ENCODE data around the gene TMEM88.

TMEM88 gene

DNA sequence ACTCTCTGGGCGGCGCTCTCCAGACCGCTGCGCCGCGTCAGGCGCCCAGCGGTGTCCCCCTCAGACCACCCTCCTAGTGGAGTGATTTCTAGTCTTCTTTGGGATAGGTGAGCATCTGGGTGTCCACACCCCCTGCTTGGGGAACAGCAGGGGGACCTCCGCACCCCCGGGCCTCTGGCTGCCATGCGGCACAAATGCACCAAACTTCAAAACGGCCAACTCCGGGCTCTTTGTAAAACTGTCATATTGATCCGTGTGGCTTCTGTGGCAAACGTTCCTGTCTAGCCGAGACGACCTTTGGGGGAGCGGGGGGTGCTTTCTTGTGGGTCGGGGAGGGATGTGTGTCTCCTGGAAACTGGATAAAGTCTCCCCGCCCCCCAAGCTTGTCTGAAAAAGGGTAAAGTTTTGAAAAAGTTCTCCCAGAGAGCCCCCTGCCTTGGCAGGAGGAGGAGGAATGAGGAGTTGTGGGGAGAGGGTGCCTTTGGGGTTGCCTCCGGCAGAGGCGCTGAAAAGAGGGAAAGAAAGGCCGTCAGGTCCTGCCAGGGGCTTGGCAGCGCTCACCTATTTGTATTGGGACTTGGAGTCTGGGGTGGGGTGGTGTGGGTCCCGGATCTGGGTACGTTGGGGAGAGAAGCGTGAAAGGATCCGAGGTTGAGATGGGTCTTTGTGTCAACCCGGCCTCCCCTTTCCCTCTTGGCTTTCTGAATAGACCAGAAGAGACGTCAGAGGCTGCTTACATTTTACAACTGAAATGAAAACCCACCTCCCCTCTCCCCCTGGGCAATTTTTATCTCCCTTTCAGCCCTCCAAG, 31.6 kb downstream of the TMEM88 start:
- peak; percentile 79 for DNase-seq

DNA sequence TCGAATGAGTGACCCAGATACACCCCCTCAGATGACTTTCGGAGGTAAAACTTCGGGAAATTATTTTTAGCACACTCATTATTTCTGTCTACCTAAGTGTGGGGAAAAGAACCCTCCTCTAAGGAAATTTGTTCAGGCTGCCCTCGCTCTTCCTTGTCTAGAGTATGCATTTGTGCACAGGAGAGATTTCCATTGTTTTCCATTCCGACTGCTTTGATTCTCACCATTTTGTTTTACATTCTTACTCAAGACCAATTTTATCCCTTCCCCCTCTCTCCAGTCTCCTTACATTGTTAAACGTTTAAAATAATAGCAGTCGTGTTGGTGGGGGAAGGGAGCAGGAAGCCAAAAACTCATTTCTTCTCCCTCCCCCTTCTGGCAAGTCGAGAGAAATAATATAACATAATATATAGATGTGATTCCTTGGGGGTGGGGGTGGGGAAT, 32.2 kb downstream of the TMEM88 start:
- no peak for DNase-seq

- DNase-seq: peak; percentile 95
Observed at GRCh38 chr17:7887482-7888183, 32.8 kb downstream of the TMEM88 start.

GRCh38 chr17:7888184-7888920, 33.5 kb downstream of the TMEM88 start, which contains the start of gene CHD3:
Gene CHD3 (plus strand): TSS chr17:7888789. CDS start chr17:7889001, 212 bp downstream.
- peak; percentile 57 for DNase-seq

GRCh38 chr17:7889166-7889955, 34.5 kb downstream of the TMEM88 start:
- peak; percentile 54 for DNase-seq

GRCh38 chr17:7893187-7893880, 38.5 kb downstream of the TMEM88 start:
- no peak for DNase-seq

- DNase-seq: no peak
Observed at GRCh38 chr17:7894226-7894625, 39.4 kb downstream of the TMEM88 start.

DNA sequence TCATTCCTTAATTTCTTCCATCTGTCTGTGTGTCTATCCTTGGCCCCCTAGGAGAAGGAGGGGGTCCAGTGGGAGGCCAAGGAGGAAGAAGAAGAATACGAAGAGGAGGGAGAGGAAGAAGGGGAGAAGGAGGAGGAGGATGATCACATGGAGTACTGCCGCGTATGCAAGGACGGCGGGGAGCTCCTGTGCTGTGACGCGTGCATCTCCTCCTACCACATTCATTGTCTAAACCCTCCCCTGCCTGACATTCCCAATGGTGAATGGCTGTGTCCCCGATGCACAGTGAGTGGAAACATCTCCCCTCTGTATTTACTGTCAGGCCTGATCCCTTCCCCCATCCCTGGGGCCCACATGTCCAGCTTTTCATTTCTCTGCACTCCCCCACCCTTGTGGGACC, 40.0 kb downstream of the TMEM88 start:
- no peak for DNase-seq

DNA sequence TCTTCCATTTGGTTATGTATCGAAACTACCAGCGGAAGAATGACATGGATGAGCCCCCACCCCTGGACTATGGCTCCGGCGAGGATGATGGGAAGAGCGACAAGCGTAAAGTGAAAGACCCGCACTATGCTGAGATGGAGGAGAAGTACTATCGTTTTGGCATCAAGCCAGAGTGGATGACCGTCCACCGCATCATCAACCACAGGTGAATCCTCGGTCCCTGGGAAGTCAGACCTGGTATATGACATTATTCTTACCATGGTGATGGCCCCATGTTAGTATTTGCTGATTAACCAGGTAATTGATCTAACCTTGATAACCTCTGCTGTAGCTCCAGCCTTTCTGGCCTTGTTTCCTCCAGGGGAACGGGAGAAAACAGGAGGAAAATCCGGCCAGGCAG, 42.2 kb downstream of the TMEM88 start:
- DNase-seq: no peak

- DNase-seq: no peak
Observed at GRCh38 chr17:7897773-7898172, 42.9 kb downstream of the TMEM88 start.

DNA sequence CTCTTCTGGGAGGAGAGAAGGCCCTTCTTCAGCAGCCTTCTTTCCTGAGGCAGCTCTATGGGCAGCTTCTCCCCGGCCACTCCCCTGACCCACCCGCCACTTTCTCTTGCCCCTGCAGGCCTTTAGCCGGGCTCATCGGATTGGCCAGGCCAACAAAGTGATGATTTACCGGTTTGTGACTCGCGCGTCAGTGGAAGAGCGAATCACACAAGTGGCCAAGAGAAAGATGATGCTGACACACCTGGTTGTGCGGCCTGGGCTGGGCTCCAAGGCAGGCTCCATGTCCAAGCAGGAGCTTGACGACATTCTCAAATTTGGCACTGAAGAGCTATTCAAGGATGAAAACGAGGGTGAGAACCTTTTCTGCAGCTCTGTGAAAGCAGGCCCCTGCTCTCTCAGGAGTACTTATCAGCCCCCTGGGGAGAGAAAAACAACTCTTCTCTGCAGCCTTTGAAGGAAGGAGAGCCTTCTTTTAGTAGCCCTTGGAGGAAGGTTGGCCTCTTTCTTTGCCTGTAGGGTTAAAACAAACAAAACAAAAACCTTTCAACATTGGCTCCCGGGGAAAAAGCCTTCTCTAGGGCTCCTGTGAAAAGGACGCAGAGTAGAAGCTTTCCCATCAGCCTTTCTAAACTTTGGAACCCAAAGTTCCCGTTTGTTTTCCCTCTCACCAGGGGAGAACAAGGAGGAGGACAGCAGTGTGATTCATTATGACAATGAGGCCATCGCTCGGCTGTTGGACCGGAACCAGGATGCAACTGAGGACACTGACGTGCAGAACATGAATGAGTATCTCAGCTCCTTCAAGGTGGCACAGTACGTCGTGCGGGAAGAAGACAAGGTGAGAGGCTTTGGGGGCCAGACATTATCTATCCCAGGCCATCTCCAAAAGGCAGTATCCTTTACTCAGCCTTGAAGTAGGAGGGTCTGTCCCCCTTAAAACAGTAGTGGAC, 48.6 kb downstream of the TMEM88 start:
- DNase-seq: no peak
